Esophagus squamous epithelium (tissue), 4 donors: ENCODE measurements around the gene ZCWPW1.

Experiments
- CTCF ChIP-seq, 6 experiments: fragments of 450-650 bp in 4 of 6; fragments of 200-600 bp in 2 of 6; sonication (generic) in 2 of 6; IDR thresholded peaks; one replicate each; pipeline ENCODE4 v1.5.1; 2016 to 2019; ENCODE audit warnings: antibody characterized with exemption in 6 of 6, mild to moderate bottlenecking in 4 of 6, moderate library complexity in 4 of 6
- POLR2A ChIP-seq, 4 donors: fragments of 450-650 bp; IDR thresholded peaks; one replicate each; pipeline ENCODE4 v1.6.1; 2017; ENCODE audit warnings: antibody characterized with exemption in 4 of 4, mild to moderate bottlenecking in 4 of 4, moderate library complexity in 3 of 4

GRCh38 chr7:100433592-100434296 is 5.2 kb upstream of the ZCWPW1 start:
- TF ChIP-seq CTCF (IDR thresholded peaks at IDR 0.05) (no peak), POLR2A (IDR thresholded peaks at IDR 0.05) (no peak)
